Measurements from ENCODE around the gene YJEFN3. TPM values are rescaled to one million over a fixed set of nuclear protein-coding genes. Genes with fewer than 3 reads are reported as not detected.

Gene YJEFN3
- polyA plus RNA-seq, 1 donor (not counting 4 experiments of a cell fraction or from before 2014, with no cell fraction given) = 1.2 TPM

- Histone ChIP-seq H3K27ac (ENCODE audit: control insufficient read depth, insufficient read depth, low read length) (no peak overlapping the region), H3K4me3 (ENCODE audit: control insufficient read depth in 2 of 3, extremely low read depth in 1 of 3, insufficient read depth in 2 of 3, low read depth in 1 of 3, low read length in 3 of 3) (no peak overlapping the region), H3K4me2 (ENCODE audit: control insufficient read depth, extremely low read depth, insufficient read depth, low read depth, low read length) (no peak overlapping the region), H3K79me2 (ENCODE audit: control insufficient read depth, insufficient read depth, low read length) (no peaks in the 10 kb centered on the region), H2AFZ (ENCODE audit: control insufficient read depth, low read length) (no peak overlapping the region), H3K9me1 (ENCODE audit: control insufficient read depth, extremely low read depth, insufficient read depth, low read length) (no peaks in the 10 kb centered on the region), H3K4me1 (ENCODE audit: control insufficient read depth, extremely low read depth, insufficient read depth, low read length) (no peaks in the 10 kb centered on the region), H3K9ac (ENCODE audit: control insufficient read depth, extremely low read depth, insufficient read depth, low read length) (peak overlapping the region; percentile 7), H3K27me3 (ENCODE audit: control insufficient read depth, extremely low read depth, insufficient read depth, low read length) (no peaks in the 10 kb centered on the region), H4K20me1 (ENCODE audit: control insufficient read depth, extremely low read depth, insufficient read depth, low read length) (no peaks in the 10 kb centered on the region), H3K9me3 (ENCODE audit: control insufficient read depth, low read depth, low read length) (no peaks in the 10 kb centered on the region), H3K36me3 (ENCODE audit: control insufficient read depth in 2 of 2, extremely low read depth in 1 of 2, insufficient read depth in 2 of 2, low read length in 2 of 2) (no peaks in the 10 kb centered on the region)
- dilution Hi-C loops (cut with MboI; ENCODE audit: extremely low pct_ligation_motif_present, low sequenced_read_pairs) = no loop called here
- DNase-seq (ENCODE audit: low read depth, low spot score) = no peak
- no peak for TF ChIP-seq CTCF (optimal IDR thresholded peaks at IDR 0.05 in 1 of 3, IDR thresholded peaks at IDR 0.05 in 1 of 3, conservative IDR thresholded peaks at IDR 0.05 in 1 of 3; ENCODE audit: extremely low read depth in 1 of 3, insufficient read depth in 2 of 3, low read length in 3 of 3)
- TF ChIP-seq EZH2 (IDR thresholded peaks at IDR 0.05; ENCODE audit: low read length) = no peak
- no peak for FAIRE-seq
Observed at GRCh38 chr19:19580418-19580817, 51.7 kb downstream of the YJEFN3 start.

GRCh38 chr19:19581391-19581790 is 52.7 kb downstream of the YJEFN3 start:
- Histone ChIP-seq H2AFZ (ENCODE audit: control insufficient read depth, low read length) (no peak overlapping the region), H3K27ac (ENCODE audit: control insufficient read depth, insufficient read depth, low read length) (no peak overlapping the region), H3K27me3 (ENCODE audit: control insufficient read depth, extremely low read depth, insufficient read depth, low read length) (no peaks in the 10 kb centered on the region), H3K36me3 (ENCODE audit: control insufficient read depth in 2 of 2, extremely low read depth in 1 of 2, insufficient read depth in 2 of 2, low read length in 2 of 2) (no peaks in the 10 kb centered on the region), H3K9ac (ENCODE audit: control insufficient read depth, extremely low read depth, insufficient read depth, low read length) (no peak overlapping the region), H3K9me1 (ENCODE audit: control insufficient read depth, extremely low read depth, insufficient read depth, low read length) (no peaks in the 10 kb centered on the region), H3K9me3 (ENCODE audit: control insufficient read depth, low read depth, low read length) (no peaks in the 10 kb centered on the region), H4K20me1 (ENCODE audit: control insufficient read depth, extremely low read depth, insufficient read depth, low read length) (no peaks in the 10 kb centered on the region), H3K4me3 (ENCODE audit: control insufficient read depth in 2 of 3, extremely low read depth in 1 of 3, insufficient read depth in 2 of 3, low read depth in 1 of 3, low read length in 3 of 3) (no peak overlapping the region), H3K79me2 (ENCODE audit: control insufficient read depth, insufficient read depth, low read length) (no peaks in the 10 kb centered on the region), H3K4me1 (ENCODE audit: control insufficient read depth, extremely low read depth, insufficient read depth, low read length) (no peaks in the 10 kb centered on the region), H3K4me2 (ENCODE audit: control insufficient read depth, extremely low read depth, insufficient read depth, low read depth, low read length) (no peak overlapping the region)
- dilution Hi-C loops (cut with MboI; ENCODE audit: extremely low pct_ligation_motif_present, low sequenced_read_pairs) = no loop called here
- TF ChIP-seq EZH2 (IDR thresholded peaks at IDR 0.05; ENCODE audit: low read length) (no peak), CTCF (optimal IDR thresholded peaks at IDR 0.05 in 1 of 3, IDR thresholded peaks at IDR 0.05 in 1 of 3, conservative IDR thresholded peaks at IDR 0.05 in 1 of 3; ENCODE audit: extremely low read depth in 1 of 3, insufficient read depth in 2 of 3, low read length in 3 of 3) (no peak)
- no peak for DNase-seq (ENCODE audit: low read depth, low spot score)
- no peak for FAIRE-seq
